ENCODE data around the gene WDR62. TPM values are rescaled to one million over a fixed set of nuclear protein-coding genes. Genes with fewer than 3 reads are reported as not detected.

WDR62 gene
- total and polyA plus RNA-seq, 2 of the 8 experiments (the other 6 are each of a cell fraction or from before 2014, with no cell fraction given): 28.2 to 39.5 TPM

- TF ChIP-seq CHD7 (IDR thresholded peaks at IDR 0.05; ENCODE audit: insufficient replicate concordance, low read length) (no peak), CBX5 (IDR thresholded peaks at IDR 0.05; ENCODE audit: low read depth, low read length) (no peak), CEBPB (IDR thresholded peaks at IDR 0.05; ENCODE audit: low read depth, low read length) (no peak), TAF1 (IDR thresholded peaks at IDR 0.05; ENCODE audit: low read depth, low read length) (no peak), SP1 (IDR thresholded peaks at IDR 0.05; ENCODE audit: low read depth, low read length) (no peak), CREB1 (IDR thresholded peaks at IDR 0.05) (no peak)
These were observed 47.0 kb downstream of the WDR62 start (continued) for GRCh38 chr19:36101550-36102327.
